ENCODE measurements around the gene MEGF11. TPM values are rescaled to one million over a fixed set of nuclear protein-coding genes. Genes with fewer than 3 reads are reported as not detected.

The MEGF11 gene
- total RNA-seq, 4 donors from 2014 or later: 2.4 to 8.5 (median 4.3) TPM

DNA sequence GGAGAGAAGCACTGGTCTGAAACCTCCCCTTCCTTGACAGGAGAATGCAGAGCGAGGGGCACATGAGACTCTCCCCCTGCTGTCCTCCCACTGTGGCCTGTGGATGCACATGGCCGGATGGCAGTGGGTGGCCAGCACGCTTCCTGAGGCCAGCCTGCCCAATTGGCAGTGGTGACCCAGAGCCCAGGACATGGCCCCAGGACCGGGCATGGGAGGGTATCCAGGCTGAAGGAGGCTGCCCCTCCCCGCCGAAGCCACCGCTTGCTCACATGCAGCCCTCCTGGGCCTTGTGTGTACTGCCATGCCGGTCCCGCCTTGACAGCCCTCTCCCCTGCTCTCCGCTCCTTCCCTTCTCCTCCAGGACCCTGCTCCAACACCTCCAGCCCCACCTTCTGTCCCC is 100.9 kb downstream of the MEGF11 start:
- H3K4me3 ChIP-seq: no peak overlapping the region
- no peak for TF ChIP-seq EP300 (IDR thresholded peaks at IDR 0.05)
- TF ChIP-seq, protein P1, sequence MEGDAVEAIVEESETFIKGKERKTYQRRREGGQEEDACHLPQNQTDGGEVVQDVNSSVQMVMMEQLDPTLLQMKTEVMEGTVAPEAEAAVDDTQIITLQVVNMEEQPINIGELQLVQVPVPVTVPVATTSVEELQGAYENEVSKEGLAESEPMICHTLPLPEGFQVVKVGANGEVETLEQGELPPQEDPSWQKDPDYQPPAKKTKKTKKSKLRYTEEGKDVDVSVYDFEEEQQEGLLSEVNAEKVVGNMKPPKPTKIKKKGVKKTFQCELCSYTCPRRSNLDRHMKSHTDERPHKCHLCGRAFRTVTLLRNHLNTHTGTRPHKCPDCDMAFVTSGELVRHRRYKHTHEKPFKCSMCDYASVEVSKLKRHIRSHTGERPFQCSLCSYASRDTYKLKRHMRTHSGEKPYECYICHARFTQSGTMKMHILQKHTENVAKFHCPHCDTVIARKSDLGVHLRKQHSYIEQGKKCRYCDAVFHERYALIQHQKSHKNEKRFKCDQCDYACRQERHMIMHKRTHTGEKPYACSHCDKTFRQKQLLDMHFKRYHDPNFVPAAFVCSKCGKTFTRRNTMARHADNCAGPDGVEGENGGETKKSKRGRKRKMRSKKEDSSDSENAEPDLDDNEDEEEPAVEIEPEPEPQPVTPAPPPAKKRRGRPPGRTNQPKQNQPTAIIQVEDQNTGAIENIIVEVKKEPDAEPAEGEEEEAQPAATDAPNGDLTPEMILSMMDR (IDR thresholded peaks at IDR 0.05): no peak
- no peak for TF ChIP-seq POLR2AphosphoS5 (IDR thresholded peaks at IDR 0.05)
- TF ChIP-seq POLR2A (IDR thresholded peaks at IDR 0.05): no peak

DNA sequence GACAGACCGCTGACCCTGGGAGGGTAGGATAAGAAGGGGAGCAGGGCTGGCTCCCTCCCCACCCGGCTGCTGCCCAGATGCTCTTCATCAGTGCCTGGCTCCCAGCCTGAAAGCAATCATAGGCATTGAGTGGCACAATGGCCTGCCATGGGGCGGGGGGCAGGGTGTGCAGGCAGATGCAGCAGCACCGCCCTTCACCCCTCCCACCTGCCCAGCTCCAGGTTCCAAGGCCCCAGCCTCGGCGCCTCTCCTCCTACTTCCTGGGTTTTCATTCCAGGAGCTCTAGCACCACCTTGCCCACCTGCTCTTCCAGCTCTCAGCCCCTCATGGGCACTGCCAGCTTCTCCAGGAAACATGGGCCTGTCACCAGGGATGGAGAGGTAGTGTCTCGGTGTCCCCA is 101.7 kb downstream of the MEGF11 start:
- 44% methylated on average over 6 of the region's 7 CpGs for WGBS
- H3K4me3 ChIP-seq: no peak overlapping the region
- H3K36me3 ChIP-seq: no peaks in the 10 kb centered on the region
- TF ChIP-seq, protein P1 (IDR thresholded peaks at IDR 0.05): no peak
- TF ChIP-seq POLR2AphosphoS5 (IDR thresholded peaks at IDR 0.05) (no peak), EP300 (IDR thresholded peaks at IDR 0.05) (no peak), POLR2A (IDR thresholded peaks at IDR 0.05) (no peak)
- no peak for DNase-seq (ENCODE audit: low spot score in 2 of 2)
- peaks cover 35% of the 10 kb centered on the region for H3K27me3 ChIP-seq
- no peaks in the 10 kb centered on the region for H3K9me3 ChIP-seq
- H3K27ac ChIP-seq: no peak overlapping the region
- no peaks in the 10 kb centered on the region for H3K4me1 ChIP-seq

More for the DNA sequence above, 100.9 kb downstream of the MEGF11 start:
- Histone ChIP-seq H3K36me3 (no peaks in the 10 kb centered on the region), H3K4me1 (no peaks in the 10 kb centered on the region), H3K9me3 (no peaks in the 10 kb centered on the region), H3K27me3 (peaks cover 35% of the 10 kb centered on the region), H3K27ac (no peak overlapping the region)
- no peak for DNase-seq (ENCODE audit: low spot score in 2 of 2)
- 88% methylated on average over 7 of the region's 10 CpGs for WGBS

DNA sequence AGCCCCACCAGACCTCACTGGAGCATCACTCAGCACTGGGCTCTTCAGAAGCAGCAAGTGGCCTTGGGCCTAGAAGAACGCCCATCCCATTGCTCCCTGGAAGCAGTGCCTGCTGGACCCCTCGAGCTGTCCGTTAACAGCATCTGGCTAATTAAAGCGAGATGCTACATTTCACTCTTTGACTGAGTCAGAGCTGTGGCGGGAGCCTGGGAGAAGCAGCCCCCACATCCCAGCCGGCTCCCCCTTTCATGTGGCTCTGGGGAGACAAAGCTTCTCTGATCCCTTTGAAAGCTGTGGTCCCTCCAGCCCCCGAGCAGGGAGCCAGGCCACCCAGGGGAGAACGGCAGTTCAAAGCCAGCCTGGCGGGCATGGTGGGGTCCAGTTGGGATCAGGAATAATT is 103.7 kb downstream of the MEGF11 start:
- no peak overlapping the region for H3K4me3 ChIP-seq
- no peaks in the 10 kb centered on the region for H3K36me3 ChIP-seq
- H3K27ac ChIP-seq: no peak overlapping the region
- DNase-seq (ENCODE audit: low spot score in 2 of 2): no peak
- peaks cover 27% of the 10 kb centered on the region for H3K27me3 ChIP-seq
- no peaks in the 10 kb centered on the region for H3K9me3 ChIP-seq
- WGBS: 67% methylated on average over 8 of the region's 9 CpGs
- no peaks in the 10 kb centered on the region for H3K4me1 ChIP-seq
- TF ChIP-seq POLR2A (IDR thresholded peaks at IDR 0.05) (no peak), EP300 (IDR thresholded peaks at IDR 0.05) (no peak), POLR2AphosphoS5 (IDR thresholded peaks at IDR 0.05) (no peak)
- TF ChIP-seq, protein P1 (IDR thresholded peaks at IDR 0.05): no peak

DNA sequence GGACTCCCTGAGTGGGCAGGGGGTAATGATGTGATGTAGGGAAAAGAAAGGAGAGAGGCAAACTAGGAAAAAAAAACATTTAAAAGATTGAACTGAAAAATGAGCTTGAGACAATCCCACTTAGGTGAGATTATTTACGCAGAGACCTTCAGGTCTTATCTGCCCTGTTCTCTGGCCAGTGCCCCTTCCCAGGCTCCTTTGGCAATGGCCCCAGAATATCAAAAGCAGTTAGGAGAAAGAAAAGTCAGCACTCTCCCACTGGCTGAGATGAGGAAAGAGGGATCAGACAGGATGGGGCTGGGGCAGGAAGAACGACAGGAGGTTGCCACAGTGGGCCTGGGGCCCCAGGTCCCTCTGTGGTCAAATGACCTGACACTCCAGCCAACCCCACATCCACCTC is 105.4 kb downstream of the MEGF11 start:
- TF ChIP-seq, protein P1 (IDR thresholded peaks at IDR 0.05): no peak
- TF ChIP-seq POLR2AphosphoS5 (IDR thresholded peaks at IDR 0.05) (no peak), EP300 (IDR thresholded peaks at IDR 0.05) (no peak), POLR2A (IDR thresholded peaks at IDR 0.05) (no peak)
- Histone ChIP-seq H3K27me3 (peaks cover 22% of the 10 kb centered on the region), H3K36me3 (no peaks in the 10 kb centered on the region), H3K4me3 (no peak overlapping the region), H3K9me3 (no peaks in the 10 kb centered on the region), H3K27ac (no peak overlapping the region), H3K4me1 (no peaks in the 10 kb centered on the region)
- DNase-seq (ENCODE audit: low spot score in 2 of 2): no peak
- 65% methylated on average over 2 of the region's 2 CpGs for WGBS

DNA sequence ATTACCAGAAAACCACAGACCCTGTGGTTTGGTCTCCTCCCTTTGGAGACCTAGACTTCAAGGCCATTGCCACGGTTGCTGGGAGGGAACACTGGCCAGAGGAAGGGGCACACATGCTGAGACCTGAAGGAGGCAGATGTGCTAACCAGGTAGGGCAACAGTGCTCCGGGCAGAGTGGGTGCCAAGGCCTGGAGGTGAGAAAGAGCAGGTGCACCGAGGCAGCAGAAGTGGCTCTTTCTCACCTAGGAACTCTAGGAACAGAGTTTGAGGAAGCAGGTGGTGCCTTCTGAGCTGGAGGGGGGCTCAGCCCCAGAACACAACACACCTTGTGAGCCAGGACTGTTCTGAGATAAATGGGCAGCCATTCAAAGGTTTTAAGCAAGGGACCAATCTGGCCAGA is 106.1 kb downstream of the MEGF11 start:
- Histone ChIP-seq H3K4me1 (no peaks in the 10 kb centered on the region), H3K4me3 (no peak overlapping the region), H3K27me3 (peaks cover 16% of the 10 kb centered on the region), H3K36me3 (no peaks in the 10 kb centered on the region), H3K27ac (no peak overlapping the region), H3K9me3 (no peaks in the 10 kb centered on the region)
- 92% methylated on average over 3 of the region's 3 CpGs for WGBS
- DNase-seq (ENCODE audit: low spot score in 2 of 2): no peak
- TF ChIP-seq, protein P1 (IDR thresholded peaks at IDR 0.05): no peak
- no peak for TF ChIP-seq EP300 (IDR thresholded peaks at IDR 0.05)
- TF ChIP-seq POLR2AphosphoS5 (IDR thresholded peaks at IDR 0.05): no peak
- TF ChIP-seq POLR2A (IDR thresholded peaks at IDR 0.05): no peak
